CD4-positive, alpha-beta T cell treated with Interleukin-2 at 100 ng/mL for 4 hours (primary cell): Measurements from ENCODE around the gene HTRA3.

ENCODE experiments used
- DNase-seq: peaks from one replicate; pipeline ENCODE4 v3.0.0-alpha.2; 2020; ENCODE audit warnings: low spot score

Gene HTRA3

DNA sequence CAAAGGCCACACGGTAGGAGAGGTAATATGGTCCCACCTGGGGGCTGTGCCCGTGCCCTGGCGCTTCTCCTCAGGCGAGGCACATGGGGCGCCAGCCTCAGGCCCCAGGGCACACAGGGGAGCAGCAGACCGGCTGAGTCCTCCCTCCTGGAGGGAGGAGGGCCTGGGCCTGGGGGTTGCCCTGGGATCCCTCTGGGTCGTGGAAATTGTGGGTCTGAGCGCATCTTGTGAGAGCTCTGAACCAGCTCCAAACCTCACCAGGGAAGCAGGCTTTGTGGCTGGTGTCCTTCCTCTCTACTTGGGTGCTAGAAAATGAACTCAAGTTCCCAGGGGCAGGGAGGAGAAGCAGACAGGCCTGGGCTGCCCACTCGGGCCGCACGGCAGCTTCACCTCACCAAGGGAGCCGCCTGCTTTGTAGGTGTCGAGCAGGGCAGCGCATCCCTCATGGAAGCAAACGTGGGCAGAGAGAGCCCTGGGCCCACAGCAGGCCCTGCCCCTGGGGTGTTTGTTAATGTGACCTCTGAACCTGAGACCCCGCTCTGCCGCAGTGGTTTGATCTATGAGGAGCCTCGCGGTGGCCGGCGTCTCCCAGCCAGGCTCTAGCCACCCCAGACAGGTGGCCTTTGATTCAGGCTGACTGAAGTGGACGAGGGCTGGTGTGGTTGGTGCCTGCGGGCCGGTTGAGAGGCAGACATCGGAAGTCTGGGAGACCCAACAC is 10.8 kb downstream of the HTRA3 start:
- DNase-seq = no peak

DNA sequence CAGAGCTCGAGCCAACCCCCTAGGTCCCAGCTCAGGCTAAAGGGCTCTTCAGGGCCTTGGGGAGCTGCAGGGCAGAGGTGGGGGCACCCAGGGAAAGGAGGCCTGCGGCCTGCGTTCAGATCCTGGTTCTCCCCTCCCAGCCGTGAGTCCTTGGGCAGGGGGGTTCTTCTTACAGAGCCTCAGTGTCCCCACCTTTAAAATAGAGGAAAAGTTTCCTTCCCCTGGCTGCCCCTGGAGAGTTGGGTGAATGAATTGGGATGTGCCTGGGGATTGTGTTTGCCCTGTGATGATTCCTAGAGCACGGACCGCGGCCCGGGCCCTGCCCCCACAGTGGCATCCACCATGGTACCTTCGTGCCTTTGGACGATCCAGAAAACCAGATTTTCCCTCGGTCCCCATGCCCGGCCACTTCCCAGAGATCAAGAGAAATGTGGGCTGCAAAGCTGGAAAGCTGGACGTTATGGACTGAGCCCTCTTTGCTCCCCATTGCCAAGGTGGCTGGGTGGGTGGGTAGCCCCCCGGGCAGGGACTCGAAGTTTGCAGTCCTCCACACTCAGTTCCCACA is 11.4 kb downstream of the HTRA3 start:
- DNase-seq = no peak

- DNase-seq = no peak
Observed at GRCh38 chr4:8281519-8282133, 12.1 kb downstream of the HTRA3 start.

DNA sequence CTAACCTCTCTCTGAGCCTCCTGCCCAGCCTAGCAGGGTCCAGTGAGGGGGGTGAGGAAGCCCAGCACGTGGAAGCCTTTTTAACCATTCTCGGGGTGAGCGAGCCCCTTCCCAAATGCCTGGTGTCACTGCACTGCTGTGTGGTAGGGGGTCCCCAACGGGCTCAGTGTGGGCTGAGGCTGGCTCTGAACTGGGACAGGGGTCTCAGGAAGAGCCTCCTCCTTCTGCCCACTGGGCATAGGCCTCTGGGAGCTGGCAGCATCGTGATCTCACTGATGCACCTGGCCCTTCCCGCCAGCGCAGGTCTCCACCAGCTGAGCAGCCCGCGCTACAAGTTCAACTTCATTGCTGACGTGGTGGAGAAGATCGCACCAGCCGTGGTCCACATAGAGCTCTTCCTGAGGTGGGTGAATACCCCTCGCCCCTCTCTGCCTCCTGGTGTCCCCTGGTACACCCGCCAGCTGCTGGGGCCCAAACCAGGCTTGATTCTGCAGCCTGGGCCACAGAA is 12.6 kb downstream of the HTRA3 start:
- no peak for DNase-seq

DNA sequence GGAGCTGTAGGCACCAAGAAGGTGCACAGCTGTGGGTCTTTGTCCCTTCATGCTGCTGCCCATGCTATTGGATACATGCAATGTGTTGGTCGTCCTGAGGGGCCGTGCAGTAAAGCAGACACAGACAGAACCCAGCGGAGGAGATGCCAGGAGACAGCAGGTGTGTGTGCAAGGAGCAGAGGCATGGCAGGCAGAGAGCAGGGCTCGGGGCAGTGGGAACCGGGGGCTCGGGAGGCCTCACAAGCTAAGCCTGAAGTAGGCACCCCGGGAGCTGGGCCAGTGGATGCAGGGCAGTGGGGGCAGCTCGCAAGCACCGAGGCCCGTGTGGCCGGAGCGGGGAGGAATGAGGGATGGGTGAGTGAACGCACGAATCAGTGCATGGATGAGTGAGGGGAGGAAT is 13.2 kb downstream of the HTRA3 start:
- no peak for DNase-seq

DNA sequence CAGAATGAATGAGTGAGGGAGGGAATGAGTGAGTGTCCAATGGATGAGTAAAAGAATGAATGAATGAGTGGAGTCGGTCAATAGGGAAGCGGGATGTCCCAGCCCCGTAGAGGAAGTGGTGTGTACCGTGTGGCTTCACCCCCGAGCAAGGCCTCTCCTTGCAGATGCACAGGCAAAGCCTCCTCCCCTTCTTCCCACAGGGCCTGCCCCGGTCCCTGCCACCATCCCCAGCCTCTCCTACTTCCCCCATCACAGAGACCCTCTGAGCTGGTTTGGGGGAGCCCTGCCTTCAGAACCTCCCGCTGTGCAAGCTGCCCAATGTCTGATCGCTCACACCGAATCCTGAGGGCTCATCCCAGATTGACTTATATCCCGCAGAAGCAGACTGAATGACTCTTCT is 13.6 kb downstream of the HTRA3 start:
- DNase-seq = no peak

DNA sequence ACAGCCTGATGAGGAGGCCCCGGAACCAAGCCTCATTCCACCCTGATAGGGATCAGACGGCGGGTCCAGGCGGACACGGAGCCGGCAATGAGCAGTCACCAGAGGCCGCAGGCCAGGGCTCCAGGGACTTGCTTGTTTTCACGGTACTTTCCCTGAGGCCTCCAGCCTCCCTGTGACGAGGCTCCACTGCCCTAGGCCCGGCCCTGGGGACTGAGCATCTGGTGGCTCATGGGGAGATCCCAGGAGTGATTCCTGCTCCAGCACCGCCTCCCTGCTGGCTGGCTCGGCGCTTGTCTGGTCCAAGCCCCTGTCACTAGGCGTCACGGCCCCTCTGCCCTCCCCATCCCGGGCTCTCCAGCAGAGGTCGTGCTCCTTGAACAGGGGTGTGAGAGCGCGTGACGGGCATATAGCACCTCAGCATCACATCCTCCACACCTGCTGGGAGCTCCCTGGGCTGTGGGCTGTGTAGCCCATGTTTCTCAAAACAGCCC is 14.1 kb downstream of the HTRA3 start:
- DNase-seq = no peak

GRCh38 chr4:8284391-8284790 is 14.8 kb downstream of the HTRA3 start:
- no peak for DNase-seq

GRCh38 chr4:8285143-8285975 is 15.8 kb downstream of the HTRA3 start:
- no peak for DNase-seq

DNA sequence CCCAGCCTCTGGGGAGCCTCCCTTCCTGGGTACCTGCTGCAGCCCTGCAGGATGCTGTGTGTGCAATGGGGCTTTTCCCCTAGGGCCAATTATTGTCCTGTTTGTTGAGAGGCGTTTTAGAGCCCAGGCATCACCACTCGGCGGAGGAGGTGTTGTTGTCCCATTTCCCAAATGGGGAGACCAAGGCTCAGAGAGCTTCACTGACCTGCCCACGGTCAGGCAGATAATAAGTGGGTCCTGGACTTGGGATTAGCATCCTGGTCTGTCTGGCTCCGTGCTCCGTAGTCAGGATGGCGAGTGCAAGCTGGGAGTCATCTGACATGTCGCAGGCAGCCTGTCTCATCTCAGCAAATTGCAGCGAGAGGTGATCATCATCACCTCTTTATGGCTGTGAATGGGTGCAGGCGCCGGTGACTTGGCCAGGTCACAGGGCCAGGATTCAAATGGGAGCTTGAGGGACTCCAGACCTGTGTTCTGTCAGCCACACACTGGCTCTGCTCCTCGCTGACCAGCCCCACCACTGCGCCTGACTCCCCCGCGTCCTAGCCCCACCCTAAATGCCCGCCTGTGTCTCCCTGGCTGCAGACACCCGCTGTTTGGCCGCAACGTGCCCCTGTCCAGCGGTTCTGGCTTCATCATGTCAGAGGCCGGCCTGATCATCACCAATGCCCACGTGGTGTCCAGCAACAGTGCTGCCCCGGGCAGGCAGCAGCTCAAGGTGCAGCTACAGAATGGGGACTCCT is 16.6 kb downstream of the HTRA3 start:
- DNase-seq = no peak

- DNase-seq = no peak
Observed at GRCh38 chr4:8286719-8287342, 17.3 kb downstream of the HTRA3 start.

DNA sequence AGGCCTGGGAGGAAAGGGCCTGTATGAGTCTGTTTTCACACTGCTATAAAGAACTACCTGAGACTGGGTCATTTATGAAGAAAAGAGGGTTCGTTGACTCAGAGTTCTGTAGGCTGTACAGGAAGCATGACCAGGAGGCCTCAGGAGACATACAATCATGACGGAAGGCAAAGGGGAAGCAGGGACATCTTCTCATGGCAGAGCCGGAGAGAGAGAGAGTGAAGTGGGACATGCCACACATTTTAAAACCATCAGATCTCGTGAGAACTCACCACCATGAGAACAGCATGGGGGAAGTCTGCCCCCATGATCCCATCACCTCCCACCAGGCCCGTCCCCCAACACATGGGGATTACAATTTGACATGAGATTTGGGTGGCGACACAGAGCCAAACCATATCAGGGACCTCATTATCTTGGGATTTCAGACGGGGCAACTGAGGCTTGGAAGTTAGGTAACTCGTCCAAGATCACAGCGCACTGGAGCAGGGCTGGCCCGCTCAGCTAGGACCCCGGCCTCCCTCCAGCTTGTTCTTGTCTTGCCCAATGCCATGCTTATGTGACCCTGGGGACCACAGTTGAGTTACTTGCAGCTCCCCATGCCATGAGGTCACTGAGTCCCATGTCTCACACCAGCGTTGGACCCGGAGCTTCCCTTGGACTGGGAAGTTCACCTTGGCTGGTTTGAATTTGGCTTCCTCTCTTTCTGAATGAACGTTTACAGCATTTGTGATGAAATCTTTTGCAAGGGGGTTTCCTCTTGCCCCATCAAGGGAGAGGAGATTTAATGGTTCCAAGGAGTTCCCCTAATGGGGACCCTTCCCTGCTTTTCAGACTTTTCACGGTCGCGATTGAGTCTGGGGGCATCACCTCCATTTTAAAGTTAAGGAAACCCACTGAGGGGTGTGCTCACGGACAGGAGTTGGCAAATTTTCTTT is 18.1 kb downstream of the HTRA3 start:
- DNase-seq = no peak

- DNase-seq = no peak
Observed at GRCh38 chr4:8289151-8289750, 19.7 kb downstream of the HTRA3 start.

GRCh38 chr4:8289956-8290700 is 20.6 kb downstream of the HTRA3 start:
- no peak for DNase-seq

- no peak for DNase-seq
Observed at GRCh38 chr4:8290701-8290970, 21.1 kb downstream of the HTRA3 start.

- DNase-seq = no peak
Observed at GRCh38 chr4:8291036-8291682, 21.6 kb downstream of the HTRA3 start.

- no peak for DNase-seq
Observed at GRCh38 chr4:8291701-8292477, 22.3 kb downstream of the HTRA3 start.
